ENCODE data around the gene IDH3B.

The IDH3B gene

GRCh38 chr20:2703716-2704475 lies 39.9 kb upstream of the IDH3B start:
- no peak for DNase-seq
- H3K18ac ChIP-seq (ENCODE audit: low read length) = no peak overlapping the region
- H3K14ac ChIP-seq (ENCODE audit: low read length) = no peak overlapping the region
- H3K36me3 ChIP-seq (ENCODE audit: control insufficient read depth in 1 of 2, insufficient read depth in 2 of 2, low read length in 2 of 2) = no peaks in the 10 kb centered on the region
- no peaks in the 10 kb centered on the region for H3K4me1 ChIP-seq (ENCODE audit: control insufficient read depth in 1 of 2, insufficient read depth in 2 of 2, low read length in 2 of 2)
- no CpG with 5 or more reads among the region's 8 CpGs for WGBS (ENCODE audit: extremely low coverage, insufficient coverage, insufficient read length)
- no peak overlapping the region for H3K4me3 ChIP-seq (ENCODE audit: low read depth, low read length)
- H3K27me3 ChIP-seq (ENCODE audit: insufficient read depth, low read length) = peaks cover 6% of the 10 kb centered on the region
- no peak overlapping the region for H3K23ac ChIP-seq (ENCODE audit: low read length)
- H2BK5ac ChIP-seq (ENCODE audit: low read depth, low read length, poor library complexity) = no peak overlapping the region
- H3K79me1 ChIP-seq (ENCODE audit: low read length) = no peaks in the 10 kb centered on the region
- H3K79me2 ChIP-seq (ENCODE audit: control insufficient read depth, insufficient read depth, low read length, poor library complexity) = no peaks in the 10 kb centered on the region
- H3K4ac ChIP-seq (ENCODE audit: low read depth, low read length) = no peak overlapping the region
- no peak overlapping the region for H2AFZ ChIP-seq (ENCODE audit: insufficient read depth, low read length, poor library complexity)
- H4K12ac ChIP-seq (ENCODE audit: low read depth, low read length) = no peak overlapping the region
- H4K91ac ChIP-seq (ENCODE audit: low read depth, low read length) = no peak overlapping the region
- H3K27ac ChIP-seq (ENCODE audit: low read depth, low read length) = no peak overlapping the region
- no peak overlapping the region for H2BK12ac ChIP-seq (ENCODE audit: low read length)
- H3K9me3 ChIP-seq (ENCODE audit: insufficient read depth, low read depth, low read length) = peaks cover 4% of the 10 kb centered on the region
- no peak overlapping the region for H4K8ac ChIP-seq (ENCODE audit: low read depth, low read length)
- H3K4me2 ChIP-seq (ENCODE audit: low read length) = no peak overlapping the region
- no peak overlapping the region for H2BK120ac ChIP-seq (ENCODE audit: insufficient read depth, low read length, poor library complexity)
- H3K9ac ChIP-seq (ENCODE audit: low read length) = no peak overlapping the region
- H2AK5ac ChIP-seq (ENCODE audit: low read length) = no peak overlapping the region

GRCh38 chr20:2701671-2702081 lies 37.7 kb upstream of the IDH3B start:
- H3K4me2 ChIP-seq (ENCODE audit: low read length) = no peak overlapping the region
- no peaks in the 10 kb centered on the region for H3K4me1 ChIP-seq (ENCODE audit: control insufficient read depth in 1 of 2, insufficient read depth in 2 of 2, low read length in 2 of 2)
- H3K9me3 ChIP-seq (ENCODE audit: insufficient read depth, low read depth, low read length) = peaks cover 6% of the 10 kb centered on the region
- H4K91ac ChIP-seq (ENCODE audit: low read depth, low read length) = no peak overlapping the region
- H2AFZ ChIP-seq (ENCODE audit: insufficient read depth, low read length, poor library complexity) = no peak overlapping the region
- H3K23ac ChIP-seq (ENCODE audit: low read length) = no peak overlapping the region
- H2BK120ac ChIP-seq (ENCODE audit: insufficient read depth, low read length, poor library complexity) = no peak overlapping the region
- no peak overlapping the region for H3K9ac ChIP-seq (ENCODE audit: low read length)
- H4K8ac ChIP-seq (ENCODE audit: low read depth, low read length) = no peak overlapping the region
- H3K18ac ChIP-seq (ENCODE audit: low read length) = no peak overlapping the region
- H3K4ac ChIP-seq (ENCODE audit: low read depth, low read length) = no peak overlapping the region
- H3K36me3 ChIP-seq (ENCODE audit: control insufficient read depth in 1 of 2, insufficient read depth in 2 of 2, low read length in 2 of 2) = no peaks in the 10 kb centered on the region
- H2BK5ac ChIP-seq (ENCODE audit: low read depth, low read length, poor library complexity) = no peak overlapping the region
- no peak overlapping the region for H4K12ac ChIP-seq (ENCODE audit: low read depth, low read length)
- no CpG with 5 or more reads among the region's 5 CpGs for WGBS (ENCODE audit: extremely low coverage, insufficient coverage, insufficient read length)
- DNase-seq = no peak
- H2AK5ac ChIP-seq (ENCODE audit: low read length) = no peak overlapping the region
- no peaks in the 10 kb centered on the region for H3K79me2 ChIP-seq (ENCODE audit: control insufficient read depth, insufficient read depth, low read length, poor library complexity)
- peaks cover 4% of the 10 kb centered on the region for H3K27me3 ChIP-seq (ENCODE audit: insufficient read depth, low read length)
- peak overlapping the region; percentile 12 for H3K4me3 ChIP-seq (ENCODE audit: low read depth, low read length)
- H3K14ac ChIP-seq (ENCODE audit: low read length) = no peak overlapping the region
- H3K79me1 ChIP-seq (ENCODE audit: low read length) = no peaks in the 10 kb centered on the region
- H2BK12ac ChIP-seq (ENCODE audit: low read length) = no peak overlapping the region
- no peak overlapping the region for H3K27ac ChIP-seq (ENCODE audit: low read depth, low read length)

DNA sequence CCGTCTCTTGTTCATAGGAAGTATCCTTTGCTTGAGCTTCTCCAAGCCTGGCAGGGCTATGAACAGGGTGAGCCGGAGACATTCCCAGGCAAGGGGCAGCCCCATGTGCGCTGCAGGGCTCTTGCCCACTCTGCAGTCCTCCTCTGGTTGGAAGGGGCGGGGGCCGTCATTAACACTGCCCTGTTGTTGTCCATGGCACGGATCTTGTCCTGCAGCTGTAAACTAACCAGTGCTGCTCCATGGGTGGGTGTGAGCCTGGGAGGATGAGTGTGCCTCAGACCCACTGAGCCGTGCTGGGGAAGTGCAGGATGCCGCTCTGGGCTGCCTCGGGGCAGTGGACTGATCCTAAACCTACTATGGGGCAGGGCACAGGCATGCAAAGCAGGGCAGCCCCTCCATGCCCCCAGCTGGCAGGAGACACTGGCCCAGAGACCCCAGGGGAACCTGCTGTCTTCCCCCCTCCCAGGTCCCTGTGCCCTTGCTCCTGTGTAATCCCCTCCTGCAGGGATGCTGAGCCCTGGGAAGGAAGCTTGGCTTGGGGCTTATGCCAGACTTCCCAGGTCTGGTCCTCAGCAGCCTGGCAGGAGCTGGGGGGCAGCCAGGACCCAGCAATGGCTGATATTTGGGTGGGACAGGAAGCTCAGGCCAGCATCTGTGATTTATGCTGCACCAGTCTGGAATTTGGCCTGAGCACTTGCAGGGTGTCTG lies 37.1 kb upstream of the IDH3B start:
- no peak overlapping the region for H2AFZ ChIP-seq (ENCODE audit: insufficient read depth, low read length, poor library complexity)

DNA sequence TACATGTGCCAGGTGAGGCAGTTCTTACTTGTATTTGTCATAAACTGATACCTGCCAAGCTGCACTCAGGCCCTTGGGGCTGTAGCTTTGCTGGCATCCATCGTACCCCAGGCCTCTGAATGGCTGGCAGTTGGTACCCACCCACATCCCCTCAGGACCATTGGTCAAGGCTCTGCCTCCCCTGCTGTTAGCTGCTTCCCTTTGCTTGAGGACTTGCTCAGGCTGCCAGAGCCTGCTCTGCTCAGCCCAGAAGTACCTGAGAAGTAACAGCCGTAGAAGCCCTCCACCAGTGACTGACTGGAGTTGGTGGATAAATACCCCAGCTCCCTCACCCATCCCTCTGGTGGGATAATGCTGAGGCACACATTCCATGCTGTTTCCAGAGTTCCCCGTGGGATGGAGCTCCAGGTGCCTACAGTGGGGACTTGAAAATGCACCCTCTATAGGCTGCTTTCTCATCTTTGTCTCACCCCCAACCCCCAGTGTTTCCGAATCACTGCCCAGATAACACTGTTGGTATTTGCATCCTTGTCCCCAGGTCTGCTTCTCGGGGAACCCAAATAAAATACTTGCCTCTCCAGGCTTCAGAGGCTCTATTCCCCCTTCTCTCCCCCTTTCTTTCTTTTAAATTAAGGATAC lies 35.9 kb upstream of the IDH3B start:
- H3K79me1 ChIP-seq (ENCODE audit: low read length) = no peaks in the 10 kb centered on the region
- H4K8ac ChIP-seq (ENCODE audit: low read depth, low read length) = no peak overlapping the region
- H4K12ac ChIP-seq (ENCODE audit: low read depth, low read length) = no peak overlapping the region
- no peak overlapping the region for H2BK12ac ChIP-seq (ENCODE audit: low read length)
- H3K9me3 ChIP-seq (ENCODE audit: insufficient read depth, low read depth, low read length) = peaks cover 5% of the 10 kb centered on the region
- no peak overlapping the region for H2BK5ac ChIP-seq (ENCODE audit: low read depth, low read length, poor library complexity)
- no peaks in the 10 kb centered on the region for H3K79me2 ChIP-seq (ENCODE audit: control insufficient read depth, insufficient read depth, low read length, poor library complexity)
- H3K27ac ChIP-seq (ENCODE audit: low read depth, low read length) = no peak overlapping the region
- H3K14ac ChIP-seq (ENCODE audit: low read length) = no peak overlapping the region
- H3K9ac ChIP-seq (ENCODE audit: low read length) = no peak overlapping the region
- H3K4me3 ChIP-seq (ENCODE audit: low read depth, low read length) = no peak overlapping the region
- H4K91ac ChIP-seq (ENCODE audit: low read depth, low read length) = no peak overlapping the region
- peaks cover 15% of the 10 kb centered on the region for H3K27me3 ChIP-seq (ENCODE audit: insufficient read depth, low read length)
- no peak for DNase-seq
- no CpG with 5 or more reads among the region's 5 CpGs for WGBS (ENCODE audit: extremely low coverage, insufficient coverage, insufficient read length)
- no peaks in the 10 kb centered on the region for H3K4me1 ChIP-seq (ENCODE audit: control insufficient read depth in 1 of 2, insufficient read depth in 2 of 2, low read length in 2 of 2)
- no peaks in the 10 kb centered on the region for H3K36me3 ChIP-seq (ENCODE audit: control insufficient read depth in 1 of 2, insufficient read depth in 2 of 2, low read length in 2 of 2)
- no peak overlapping the region for H2AFZ ChIP-seq (ENCODE audit: insufficient read depth, low read length, poor library complexity)
- no peak overlapping the region for H2BK120ac ChIP-seq (ENCODE audit: insufficient read depth, low read length, poor library complexity)
- no peak overlapping the region for H3K23ac ChIP-seq (ENCODE audit: low read length)
- H3K4ac ChIP-seq (ENCODE audit: low read depth, low read length) = no peak overlapping the region
- no peak overlapping the region for H2AK5ac ChIP-seq (ENCODE audit: low read length)
- no peak overlapping the region for H3K18ac ChIP-seq (ENCODE audit: low read length)
- H3K4me2 ChIP-seq (ENCODE audit: low read length) = no peak overlapping the region

More for the DNA sequence above, 37.1 kb upstream of the IDH3B start:
- H3K9me3 ChIP-seq (ENCODE audit: insufficient read depth, low read depth, low read length) = peaks cover 7% of the 10 kb centered on the region
- no peak overlapping the region for H4K91ac ChIP-seq (ENCODE audit: low read depth, low read length)
- no peak overlapping the region for H4K12ac ChIP-seq (ENCODE audit: low read depth, low read length)
- DNase-seq = no peak
- H3K79me1 ChIP-seq (ENCODE audit: low read length) = no peaks in the 10 kb centered on the region
- no peak overlapping the region for H3K4ac ChIP-seq (ENCODE audit: low read depth, low read length)
- H2BK120ac ChIP-seq (ENCODE audit: insufficient read depth, low read length, poor library complexity) = no peak overlapping the region
- no peak overlapping the region for H3K27ac ChIP-seq (ENCODE audit: low read depth, low read length)
- no CpG with 5 or more reads among the region's 9 CpGs for WGBS (ENCODE audit: extremely low coverage, insufficient coverage, insufficient read length)
- no peaks in the 10 kb centered on the region for H3K36me3 ChIP-seq (ENCODE audit: control insufficient read depth in 1 of 2, insufficient read depth in 2 of 2, low read length in 2 of 2)
- H2AK5ac ChIP-seq (ENCODE audit: low read length) = no peak overlapping the region
- H2BK5ac ChIP-seq (ENCODE audit: low read depth, low read length, poor library complexity) = no peak overlapping the region
- H3K9ac ChIP-seq (ENCODE audit: low read length) = no peak overlapping the region
- H3K4me3 ChIP-seq (ENCODE audit: low read depth, low read length) = no peak overlapping the region
- H3K4me2 ChIP-seq (ENCODE audit: low read length) = no peak overlapping the region
- no peaks in the 10 kb centered on the region for H3K79me2 ChIP-seq (ENCODE audit: control insufficient read depth, insufficient read depth, low read length, poor library complexity)
- H3K14ac ChIP-seq (ENCODE audit: low read length) = no peak overlapping the region
- no peak overlapping the region for H3K23ac ChIP-seq (ENCODE audit: low read length)
- H3K4me1 ChIP-seq (ENCODE audit: control insufficient read depth in 1 of 2, insufficient read depth in 2 of 2, low read length in 2 of 2) = no peaks in the 10 kb centered on the region
- H4K8ac ChIP-seq (ENCODE audit: low read depth, low read length) = no peak overlapping the region
- H2BK12ac ChIP-seq (ENCODE audit: low read length) = no peak overlapping the region
- peaks cover 5% of the 10 kb centered on the region for H3K27me3 ChIP-seq (ENCODE audit: insufficient read depth, low read length)
- no peak overlapping the region for H3K18ac ChIP-seq (ENCODE audit: low read length)

All from trophoblast cell (in vitro differentiated cells and primary cell).